Activated CD4-positive, alpha-beta T cell treated with anti-CD3 and anti-CD28 coated beads for 1 hour (primary cell): ENCODE results near the gene PAIP2B.
"Not testable (repeated sequence)": the region's sequence is repeated elsewhere in the genome, so short reads cannot be mapped to it uniquely, and the experiment has no call there.

Source experiments
- DNase-seq: peaks from one replicate; pipeline ENCODE4 v3.0.0-alpha.2; 2020

Gene PAIP2B

GRCh38 chr2:71215447-71215846 is 11.5 kb downstream of the PAIP2B start:
- DNase-seq = no peak

- DNase-seq = no peak
Measured at GRCh38 chr2:71212336-71212735, 14.6 kb downstream of the PAIP2B start.

- DNase-seq = no peak
Measured at GRCh38 chr2:71210292-71210691, 16.6 kb downstream of the PAIP2B start.

- no peak for DNase-seq
Measured at GRCh38 chr2:71208756-71209155, 18.1 kb downstream of the PAIP2B start.

GRCh38 chr2:71207601-71208000 is 19.3 kb downstream of the PAIP2B start:
- no peak for DNase-seq

- DNase-seq = no peak
Measured at GRCh38 chr2:71206271-71206670, 20.6 kb downstream of the PAIP2B start.

GRCh38 chr2:71191570-71191943 is 35.3 kb downstream of the PAIP2B start:
- no peak for DNase-seq

GRCh38 chr2:71190656-71191569 is 36.0 kb downstream of the PAIP2B start:
- no peak for DNase-seq

GRCh38 chr2:71187589-71187988 is 39.3 kb downstream of the PAIP2B start:
- no peak for DNase-seq

- no peak for DNase-seq
Measured at GRCh38 chr2:71186973-71187372, 39.9 kb downstream of the PAIP2B start.

GRCh38 chr2:71183306-71184115 is 43.4 kb downstream of the PAIP2B start:
- DNase-seq = not testable (repeated sequence)

- DNase-seq = no peak
Measured at GRCh38 chr2:71181316-71181715, 45.6 kb downstream of the PAIP2B start.

GRCh38 chr2:71178836-71179235 is 48.1 kb downstream of the PAIP2B start:
- not testable (repeated sequence) for DNase-seq

GRCh38 chr2:71174207-71174606 is 52.7 kb downstream of the PAIP2B start:
- no peak for DNase-seq

- DNase-seq = no peak
Measured at GRCh38 chr2:71173096-71173495, 53.8 kb downstream of the PAIP2B start.

GRCh38 chr2:71166812-71167211 is 60.1 kb downstream of the PAIP2B start:
- no peak for DNase-seq

GRCh38 chr2:71157124-71157793 is 69.6 kb downstream of the PAIP2B start:
- DNase-seq = peak; percentile 41

- no peak for DNase-seq
Measured at GRCh38 chr2:71156573-71156972, 70.3 kb downstream of the PAIP2B start.

GRCh38 chr2:71155846-71156245 is 71.1 kb downstream of the PAIP2B start:
- no peak for DNase-seq

- DNase-seq = no peak
Measured at GRCh38 chr2:71154798-71155197, 72.1 kb downstream of the PAIP2B start.

GRCh38 chr2:71154279-71154678 is 72.6 kb downstream of the PAIP2B start:
- DNase-seq = no peak

GRCh38 chr2:71153585-71154224 is 73.2 kb downstream of the PAIP2B start:
- no peak for DNase-seq

GRCh38 chr2:71151620-71152019 is 75.3 kb downstream of the PAIP2B start:
- DNase-seq = no peak
